GM23338 (cell line): Measurements from ENCODE around the gene CYP4F2. TPM values are rescaled to one million over a fixed set of nuclear protein-coding genes. Genes with fewer than 3 reads are reported as not detected.

ENCODE experiments used
- ATAC-seq: fragments of 200-7000 bp; cut with Tn5 transposase; 3 replicates; pipeline ENCODE4 v1.9.1; 2020
- DNase-seq: peaks from one replicate; pipeline ENCODE4 v3.0.0-alpha.2; 2015; ENCODE audit warnings: low spot score
- H2AFZ ChIP-seq: fragments of 200-600 bp; sonication (generic); 2 replicates; pipeline ENCODE4 v1.8.0; 2016; ENCODE audit warnings: antibody characterized with exemption, mild to moderate bottlenecking, moderate library complexity
- H3F3A ChIP-seq: fragments of 200-600 bp; sonication (generic); replicated peaks from 2 replicates; pipeline ENCODE4 v1.8.0; 2017; ENCODE audit warnings: antibody characterized with exemption, mixed run types, low read depth
- H3K27ac ChIP-seq: fragments of 200-600 bp; sonication (generic); 2 replicates; pipeline ENCODE4 v1.6.1; 2016; ENCODE audit warnings: low read depth
- H3K27me3 ChIP-seq: fragments of 200-600 bp; sonication (generic); 2 replicates; pipeline ENCODE4 v1.8.0; 2016; ENCODE audit warnings: mild to moderate bottlenecking, mixed run types, moderate library complexity; ENCODE audit not compliant: insufficient read depth
- H3K36me3 ChIP-seq: fragments of 200-600 bp; sonication (generic); 2 replicates; pipeline ENCODE4 v1.8.0; 2016; ENCODE audit warnings: mild to moderate bottlenecking; ENCODE audit not compliant: insufficient read depth
- H3K4me1 ChIP-seq: fragments of 200-600 bp; sonication (generic); 2 replicates; pipeline ENCODE4 v1.8.0; 2016; ENCODE audit warnings: mild to moderate bottlenecking, moderate library complexity; ENCODE audit not compliant: insufficient read depth
- H3K4me2 ChIP-seq: fragments of 200-600 bp; sonication (generic); 2 replicates; pipeline ENCODE4 v1.7.1; 2017; ENCODE audit warnings: mixed run types
- H3K4me3 ChIP-seq: fragments of 200-600 bp; sonication (generic); 2 replicates; pipeline ENCODE4 v1.6.1; 2016; ENCODE audit warnings: mixed run types
- H3K79me2 ChIP-seq: fragments of 200-600 bp; sonication (generic); replicated peaks from 2 replicates; pipeline ENCODE4 v1.8.0; 2017; ENCODE audit warnings: mild to moderate bottlenecking; ENCODE audit not compliant: insufficient read depth
- H3K9me2 ChIP-seq: fragments of 200-600 bp; sonication (generic); 2 replicates; pipeline ENCODE4 v1.8.0; 2017; ENCODE audit not compliant: insufficient read depth
- H4K20me1 ChIP-seq: fragments of 200-600 bp; sonication (generic); replicated peaks from 2 replicates; pipeline ENCODE4 v1.8.0; 2017; ENCODE audit warnings: mild to moderate bottlenecking; ENCODE audit not compliant: insufficient read depth
- H3K27ac Mint-ChIP-seq: 2 replicates; pipeline ENCODE4 v1.8.0; 2020; ENCODE audit warnings: inconsistent platforms, mild to moderate bottlenecking, moderate library complexity, mixed read lengths
- H3K27me3 Mint-ChIP-seq: 3 replicates; pipeline ENCODE4 v1.8.0; 2022; ENCODE audit warnings: low read depth, mild to moderate bottlenecking, moderate library complexity, mixed read lengths, inconsistent platforms; ENCODE audit not compliant: insufficient read depth, poor library complexity
- H3K36me3 Mint-ChIP-seq: 3 replicates; pipeline ENCODE4 v1.8.0; 2021; ENCODE audit warnings: low read depth, mild to moderate bottlenecking, inconsistent platforms, moderate library complexity, mixed read lengths
- H3K4me1 Mint-ChIP-seq: 3 replicates; pipeline ENCODE4 v1.8.0; 2020; ENCODE audit warnings: mild to moderate bottlenecking, inconsistent platforms, mixed read lengths
- H3K4me3 Mint-ChIP-seq: 3 replicates; pipeline ENCODE4 v1.8.0; 2021; ENCODE audit warnings: moderate library complexity, mild to moderate bottlenecking, inconsistent platforms, mixed read lengths
- H3K9me3 Mint-ChIP-seq: 3 replicates; pipeline ENCODE4 v1.8.0; 2020; ENCODE audit warnings: moderate library complexity, mild to moderate bottlenecking, inconsistent platforms, mixed read lengths
- CREB1 ChIP-seq: fragments of 250-450 bp; sonication (Bioruptor Pico); IDR thresholded peaks from 2 replicates; pipeline ENCODE4 v1.5.0; 2020; ENCODE audit warnings: low read depth, mild to moderate bottlenecking, moderate library complexity
- CTCF ChIP-seq, 2 experiments: fragments of 200-600 bp in 1 of 2; sonication (generic) in 1 of 2; conservative IDR thresholded peaks; 2 replicates each; pipeline versions ENCODE4 v1.5.1 to v1.6.1; 2016 to 2017; ENCODE audit warnings: antibody characterized with exemption in 2 of 2, low read depth in 2 of 2, mild to moderate bottlenecking in 2 of 2, moderate library complexity in 1 of 2
- ETS1 ChIP-seq: IDR thresholded peaks from 2 replicates; pipeline ENCODE4 v1.6.1; 2016; ENCODE audit warnings: antibody characterized with exemption
- EZH2 ChIP-seq: fragments of 200-600 bp; sonication (generic); IDR thresholded peaks from one replicate; pipeline ENCODE4 v1.8.0; 2017; ENCODE audit warnings: antibody characterized with exemption, mild to moderate bottlenecking, low read depth; ENCODE audit not compliant: unreplicated experiment
- EZH2phosphoT487 ChIP-seq: fragments of 200-600 bp; sonication (generic); IDR thresholded peaks from one replicate; pipeline ENCODE4 v1.8.1; 2018; ENCODE audit warnings: antibody characterized with exemption; ENCODE audit not compliant: unreplicated experiment
- JUNB ChIP-seq: IDR thresholded peaks from one replicate; pipeline ENCODE4 v1.6.1; 2016; ENCODE audit warnings: antibody characterized with exemption; ENCODE audit not compliant: unreplicated experiment
- NANOG ChIP-seq: IDR thresholded peaks from 2 replicates; pipeline ENCODE4 v1.6.1; 2016; ENCODE audit warnings: antibody characterized with exemption, borderline replicate concordance
- POLR2AphosphoS5 ChIP-seq: IDR thresholded peaks from 2 replicates; pipeline ENCODE4 v1.6.1; 2016; ENCODE audit warnings: antibody characterized with exemption, low read depth
- STAT1 ChIP-seq: IDR thresholded peaks from one replicate; pipeline ENCODE4 v1.6.1; 2016; ENCODE audit warnings: antibody characterized with exemption; ENCODE audit not compliant: unreplicated experiment
- ZNF114 ChIP-seq: fragments of 250-450 bp; sonication (Bioruptor Pico); IDR thresholded peaks from 2 replicates; pipeline ENCODE4 v1.5.0; 2020; ENCODE audit warnings: mild to moderate bottlenecking, moderate library complexity
- ZNF331 ChIP-seq: fragments of 250-450 bp; sonication (Bioruptor Pico); IDR thresholded peaks from 2 replicates; pipeline ENCODE4 v1.5.0; 2020; ENCODE audit warnings: low read depth, mild to moderate bottlenecking, moderate library complexity
- ZNF462 ChIP-seq: fragments of 250-450 bp; sonication (Bioruptor Pico); IDR thresholded peaks from 2 replicates; pipeline ENCODE4 v1.5.0; 2020; ENCODE audit warnings: mild to moderate bottlenecking, moderate library complexity
- polyA plus RNA-seq: library from polyadenylated mRNA; unstranded; fragments of >200 nt; fragmentation: Nextera tagmentation; extraction: Ambion mirVana; gene quantifications from 2 replicates; pipeline ENCODE4 v1.2.1, GENCODE V29; 2016
- total RNA-seq: library from RNA; depleted of rRNA; stranded (reverse); fragments of >200 nt; shearing (Covaris generic); gene quantifications from 2 replicates; pipeline ENCODE4 v1.2.3, GENCODE V29; 2014

Gene CYP4F2
- total and polyA plus RNA-seq, 2 experiments from 2014 or later: not detected

- H3F3A ChIP-seq: no peaks in the 10 kb centered on the region
- peaks cover 89% of the 10 kb centered on the region for H3K9me3 Mint-ChIP-seq
- no peak overlapping the region for H3K27ac ChIP-seq
- no peaks in the 10 kb centered on the region for H3K4me1 ChIP-seq
- ATAC-seq (no peak), DNase-seq (no peak)
- no peak overlapping the region for H3K4me2 ChIP-seq
- H4K20me1 ChIP-seq: no peaks in the 10 kb centered on the region
- H3K36me3 ChIP-seq: peaks cover 5% of the 10 kb centered on the region; the same call in 1 of the 2 replicates
- no peak overlapping the region for H2AFZ ChIP-seq
- H3K9me2 ChIP-seq: no peaks in the 10 kb centered on the region
- no peaks in the 10 kb centered on the region for H3K27me3 ChIP-seq
- TF ChIP-seq JUNB: no peak
- TF ChIP-seq ETS1: no peak
- TF ChIP-seq POLR2AphosphoS5: no peak
- H3K27ac Mint-ChIP-seq: no peak overlapping the region
- no peak overlapping the region for H3K4me3 Mint-ChIP-seq
- H3K4me1 Mint-ChIP-seq: no peaks in the 10 kb centered on the region
- H3K4me3 ChIP-seq: no peak overlapping the region
- H3K27me3 Mint-ChIP-seq: peaks cover 2% of the 10 kb centered on the region
- H3K79me2 ChIP-seq: no peaks in the 10 kb centered on the region
- peaks cover 6% of the 10 kb centered on the region; the same call in 2 of the 3 replicates for H3K36me3 Mint-ChIP-seq
These were observed 39.9 kb upstream of the CYP4F2 start for GRCh38 chr19:15937771-15938170.

GRCh38 chr19:15936950-15937349, 39.1 kb upstream of the CYP4F2 start:
- no peak overlapping the region for H3K4me2 ChIP-seq
- ATAC-seq (no peak), DNase-seq (no peak)
- H3K27me3 Mint-ChIP-seq: peaks cover 2% of the 10 kb centered on the region
- H2AFZ ChIP-seq: no peak overlapping the region
- H3K36me3 Mint-ChIP-seq: peaks cover 6% of the 10 kb centered on the region; the same call in 2 of the 3 replicates
- H4K20me1 ChIP-seq: no peaks in the 10 kb centered on the region
- H3F3A ChIP-seq: no peaks in the 10 kb centered on the region
- no peak overlapping the region for H3K27ac ChIP-seq
- no peak overlapping the region for H3K27ac Mint-ChIP-seq
- no peaks in the 10 kb centered on the region for H3K27me3 ChIP-seq
- H3K4me1 Mint-ChIP-seq: no peaks in the 10 kb centered on the region
- H3K79me2 ChIP-seq: no peaks in the 10 kb centered on the region
- H3K4me3 ChIP-seq: no peak overlapping the region
- H3K4me3 Mint-ChIP-seq: no peak overlapping the region
- peaks cover 81% of the 10 kb centered on the region for H3K9me3 Mint-ChIP-seq
- peaks cover under 1% of the 10 kb centered on the region; the same call in 1 of the 2 replicates for H3K36me3 ChIP-seq
- H3K4me1 ChIP-seq: no peaks in the 10 kb centered on the region
- H3K9me2 ChIP-seq: no peaks in the 10 kb centered on the region
- TF ChIP-seq ZNF462 (CRISPR knock-in tag) (no peak), STAT1 (no peak), CTCF (conservative IDR thresholded peaks at IDR 0.05; ENCODE audit: low read depth in 2 of 2) (no peak), EZH2phosphoT487 (no peak), ZNF114 (CRISPR knock-in tag) (no peak), POLR2AphosphoS5 (no peak), CREB1 (CRISPR knock-in tag) (no peak), JUNB (no peak), ETS1 (no peak), EZH2 (no peak), NANOG (no peak), ZNF331 (CRISPR knock-in tag) (no peak)
